GM12872 (cell line): ENCODE data around the gene JAM2.

Experiments
- CTCF ChIP-seq: IDR thresholded peaks from 3 replicates; pipeline ENCODE4 v1.5.1; 2011; ENCODE audit warnings: low read depth, mild to moderate bottlenecking, low read length, moderate library complexity; ENCODE audit not compliant: insufficient read depth

The JAM2 gene

GRCh38 chr21:25619198-25619597 is 19.9 kb upstream of the JAM2 start:
- TF ChIP-seq CTCF: no peak

GRCh38 chr21:25624511-25624910 is 14.5 kb upstream of the JAM2 start:
- TF ChIP-seq CTCF: no peak

GRCh38 chr21:25625036-25625435 is 14.0 kb upstream of the JAM2 start:
- TF ChIP-seq CTCF: no peak

GRCh38 chr21:25626757-25627156 is 12.3 kb upstream of the JAM2 start:
- TF ChIP-seq CTCF: no peak

GRCh38 chr21:25632296-25632695 is 6.8 kb upstream of the JAM2 start:
- no peak for TF ChIP-seq CTCF

GRCh38 chr21:25635310-25635709 is 3.7 kb upstream of the JAM2 start:
- TF ChIP-seq CTCF: no peak

- no peak for TF ChIP-seq CTCF
These were observed 2.3 kb upstream of the JAM2 start for GRCh38 chr21:25636727-25637126.
